ENCODE data around the gene PARD3B.

The PARD3B gene

GRCh38 chr2:204869132-204869823 is 324.0 kb downstream of the PARD3B start:
- FAIRE-seq, result no peak
- TF ChIP-seq TAF1 (IDR thresholded peaks at IDR 0.05; ENCODE audit: borderline replicate concordance, low read depth, low read length) (no peak), POLR2AphosphoS5 (IDR thresholded peaks at IDR 0.05; ENCODE audit: low read depth, low read length) (no peak), POLR2A (IDR thresholded peaks at IDR 0.05; ENCODE audit: low read depth, low read length) (no peak)

GRCh38 chr2:204870053-204870452 is 324.8 kb downstream of the PARD3B start:
- no peak for FAIRE-seq
- no peak for TF ChIP-seq POLR2A (IDR thresholded peaks at IDR 0.05; ENCODE audit: low read depth, low read length)
- TF ChIP-seq POLR2AphosphoS5 (IDR thresholded peaks at IDR 0.05; ENCODE audit: low read depth, low read length), result no peak
- TF ChIP-seq TAF1 (IDR thresholded peaks at IDR 0.05; ENCODE audit: borderline replicate concordance, low read depth, low read length), result no peak
- DNase-seq (ENCODE audit: insufficient read length), result no peak

More at GRCh38 chr2:204869132-204869823, 324.0 kb downstream of the PARD3B start:
- DNase-seq (ENCODE audit: insufficient read length), result no peak

DNA sequence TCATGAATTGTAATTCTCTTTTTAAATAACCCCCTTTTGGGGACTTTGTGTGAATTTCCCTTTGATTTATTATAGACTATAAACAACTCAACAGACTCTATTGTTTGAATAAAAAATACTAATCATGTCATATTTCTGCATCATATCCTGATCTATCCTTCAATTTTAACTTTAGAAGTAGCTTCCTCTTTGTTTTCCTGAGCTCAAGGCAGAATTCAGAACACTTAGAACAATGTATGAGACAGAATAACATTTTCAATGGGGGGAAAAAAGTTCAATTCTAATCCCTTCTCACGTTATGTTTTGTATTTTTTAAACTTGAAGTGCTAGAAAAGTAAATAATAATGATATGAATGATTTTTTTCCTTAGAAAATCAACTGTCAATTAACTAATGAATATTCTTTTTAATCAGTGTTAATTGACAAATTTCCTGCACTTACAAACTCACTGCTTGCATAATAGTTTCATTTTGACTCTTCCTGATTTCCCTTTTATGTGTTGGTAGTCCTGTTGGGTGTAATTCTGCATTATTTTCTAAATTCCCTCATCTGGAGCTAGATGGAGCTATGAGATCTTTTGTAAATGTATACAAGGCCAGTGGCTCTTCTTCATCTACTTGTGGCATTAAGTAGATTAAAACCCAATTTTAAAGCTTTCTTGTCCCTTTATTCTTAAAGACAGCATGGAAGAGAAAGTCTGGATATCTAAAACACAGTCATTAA is 326.1 kb downstream of the PARD3B start:
- DNase-seq (ENCODE audit: insufficient read length) (no peak), FAIRE-seq (no peak)
- TF ChIP-seq POLR2AphosphoS5 (IDR thresholded peaks at IDR 0.05; ENCODE audit: low read depth, low read length) (no peak), TAF1 (IDR thresholded peaks at IDR 0.05; ENCODE audit: borderline replicate concordance, low read depth, low read length) (no peak), POLR2A (IDR thresholded peaks at IDR 0.05; ENCODE audit: low read depth, low read length) (no peak)

GRCh38 chr2:204876311-204876710 is 331.0 kb downstream of the PARD3B start:
- FAIRE-seq (no peak), DNase-seq (ENCODE audit: insufficient read length) (no peak)
- TF ChIP-seq POLR2A (IDR thresholded peaks at IDR 0.05; ENCODE audit: low read depth, low read length), result no peak
- no peak for TF ChIP-seq TAF1 (IDR thresholded peaks at IDR 0.05; ENCODE audit: borderline replicate concordance, low read depth, low read length)
- no peak for TF ChIP-seq POLR2AphosphoS5 (IDR thresholded peaks at IDR 0.05; ENCODE audit: low read depth, low read length)

DNA sequence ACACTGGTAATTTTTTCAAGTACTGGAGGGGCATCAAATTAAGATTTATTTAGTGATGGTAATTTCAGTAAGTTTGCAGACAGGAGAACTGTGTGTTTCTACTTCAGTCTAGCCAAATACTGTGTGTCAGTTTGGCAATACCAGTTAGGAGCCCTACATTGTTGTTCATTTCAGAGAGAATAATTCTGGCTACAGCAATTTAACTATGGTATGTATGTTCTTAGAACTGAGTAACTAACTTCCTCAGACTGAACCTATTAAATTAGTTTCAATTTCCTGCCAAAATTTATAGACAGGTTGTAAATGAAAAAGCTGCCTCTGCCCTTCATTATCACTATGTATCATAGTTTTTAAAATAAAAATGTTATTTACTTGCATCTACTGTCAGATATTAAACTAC is 332.4 kb downstream of the PARD3B start:
- TF ChIP-seq TAF1 (IDR thresholded peaks at IDR 0.05; ENCODE audit: borderline replicate concordance, low read depth, low read length), result no peak
- TF ChIP-seq POLR2A (IDR thresholded peaks at IDR 0.05; ENCODE audit: low read depth, low read length), result no peak
- TF ChIP-seq POLR2AphosphoS5 (IDR thresholded peaks at IDR 0.05; ENCODE audit: low read depth, low read length), result no peak
- DNase-seq (ENCODE audit: insufficient read length), result no peak

GRCh38 chr2:204880928-204881327 is 335.7 kb downstream of the PARD3B start:
- TF ChIP-seq POLR2A (IDR thresholded peaks at IDR 0.05; ENCODE audit: low read depth, low read length) (no peak), POLR2AphosphoS5 (IDR thresholded peaks at IDR 0.05; ENCODE audit: low read depth, low read length) (no peak), TAF1 (IDR thresholded peaks at IDR 0.05; ENCODE audit: borderline replicate concordance, low read depth, low read length) (no peak)
- no peak for FAIRE-seq

More for the DNA sequence above, 332.4 kb downstream of the PARD3B start:
- FAIRE-seq, result no peak

GRCh38 chr2:204881655-204882054 is 336.4 kb downstream of the PARD3B start:
- FAIRE-seq, result no peak
- TF ChIP-seq POLR2AphosphoS5 (IDR thresholded peaks at IDR 0.05; ENCODE audit: low read depth, low read length) (no peak), POLR2A (IDR thresholded peaks at IDR 0.05; ENCODE audit: low read depth, low read length) (no peak), TAF1 (IDR thresholded peaks at IDR 0.05; ENCODE audit: borderline replicate concordance, low read depth, low read length) (no peak)
- no peak for DNase-seq (ENCODE audit: insufficient read length)

More at GRCh38 chr2:204880928-204881327, 335.7 kb downstream of the PARD3B start:
- DNase-seq (ENCODE audit: insufficient read length), result no peak

- no peak for DNase-seq (ENCODE audit: insufficient read length)
- TF ChIP-seq TAF1 (IDR thresholded peaks at IDR 0.05; ENCODE audit: borderline replicate concordance, low read depth, low read length), result no peak
- no peak for TF ChIP-seq POLR2A (IDR thresholded peaks at IDR 0.05; ENCODE audit: low read depth, low read length)
- no peak for TF ChIP-seq POLR2AphosphoS5 (IDR thresholded peaks at IDR 0.05; ENCODE audit: low read depth, low read length)
- FAIRE-seq, result no peak
Observed at GRCh38 chr2:204885747-204886146, 340.5 kb downstream of the PARD3B start.

DNA sequence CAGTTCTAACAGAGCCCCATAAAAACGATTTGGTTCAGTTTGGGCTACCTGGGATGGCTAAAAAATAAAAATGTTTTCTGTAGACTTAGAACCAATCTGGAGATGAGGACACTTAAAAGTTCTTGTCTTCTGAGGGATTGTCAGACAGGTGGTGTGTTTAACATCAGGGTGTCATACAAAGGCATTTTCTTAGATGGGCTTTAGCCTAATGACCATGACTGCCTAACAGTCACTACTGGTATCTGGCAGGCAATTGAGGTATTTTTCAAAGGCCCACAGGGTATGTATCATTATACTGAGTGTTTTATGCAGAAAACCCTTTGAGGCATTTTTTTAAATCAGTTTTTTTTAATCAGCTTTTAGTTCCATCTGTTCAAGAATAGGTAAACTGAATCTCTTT is 341.4 kb downstream of the PARD3B start:
- DNase-seq (ENCODE audit: insufficient read length), result no peak
- FAIRE-seq, result no peak
- TF ChIP-seq POLR2AphosphoS5 (IDR thresholded peaks at IDR 0.05; ENCODE audit: low read depth, low read length), result no peak
- no peak for TF ChIP-seq TAF1 (IDR thresholded peaks at IDR 0.05; ENCODE audit: borderline replicate concordance, low read depth, low read length)

- DNase-seq (ENCODE audit: insufficient read length) (no peak), FAIRE-seq (no peak)
- no peak for TF ChIP-seq TAF1 (IDR thresholded peaks at IDR 0.05; ENCODE audit: borderline replicate concordance, low read depth, low read length)
- TF ChIP-seq POLR2A (IDR thresholded peaks at IDR 0.05; ENCODE audit: low read depth, low read length), result no peak
- no peak for TF ChIP-seq POLR2AphosphoS5 (IDR thresholded peaks at IDR 0.05; ENCODE audit: low read depth, low read length)
Observed at GRCh38 chr2:204888222-204888621, 342.9 kb downstream of the PARD3B start.

DNA sequence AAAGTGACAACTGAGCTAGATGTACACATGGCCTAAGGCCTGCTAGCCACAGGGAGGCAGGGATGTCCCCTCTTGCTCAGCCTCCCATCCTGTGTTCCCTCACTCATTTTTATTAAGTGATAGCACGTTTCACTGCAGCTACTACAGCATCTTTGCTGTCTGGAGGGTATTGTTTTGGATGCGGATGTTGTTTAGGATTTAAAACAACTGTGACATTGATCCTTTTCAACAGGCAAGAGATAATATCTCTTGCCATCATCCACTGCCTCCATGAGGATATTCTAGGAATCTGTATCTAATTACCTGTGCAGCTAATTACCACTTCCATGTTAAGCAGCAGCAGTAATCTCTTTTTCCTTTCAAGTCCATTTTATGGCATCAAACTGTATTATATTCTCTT is 345.4 kb downstream of the PARD3B start:
- FAIRE-seq, result no peak
- TF ChIP-seq POLR2A (IDR thresholded peaks at IDR 0.05; ENCODE audit: low read depth, low read length) (no peak), TAF1 (IDR thresholded peaks at IDR 0.05; ENCODE audit: borderline replicate concordance, low read depth, low read length) (no peak), POLR2AphosphoS5 (IDR thresholded peaks at IDR 0.05; ENCODE audit: low read depth, low read length) (no peak)
- DNase-seq (ENCODE audit: insufficient read length), result no peak

DNA sequence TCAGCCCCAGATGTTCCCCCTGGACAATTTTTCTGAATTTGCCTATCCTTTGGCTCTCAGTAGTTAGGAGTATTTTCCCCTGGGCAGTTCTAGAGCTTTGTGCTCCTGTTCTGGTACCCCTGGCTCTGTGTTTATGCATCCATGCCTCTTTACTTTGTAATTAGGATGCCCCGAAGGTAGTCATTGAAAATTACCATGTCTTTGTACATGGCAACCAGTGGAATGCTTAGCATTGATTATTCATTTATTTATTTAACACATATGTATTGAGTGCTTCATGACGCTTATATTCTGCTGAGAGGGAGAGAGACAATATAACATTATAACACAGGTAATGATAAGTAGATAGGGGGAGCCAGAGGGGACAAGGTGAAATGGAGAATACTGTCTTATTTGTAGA is 346.5 kb downstream of the PARD3B start:
- FAIRE-seq (no peak), DNase-seq (ENCODE audit: insufficient read length) (no peak)
- no peak for TF ChIP-seq POLR2A (IDR thresholded peaks at IDR 0.05; ENCODE audit: low read depth, low read length)
- TF ChIP-seq TAF1 (IDR thresholded peaks at IDR 0.05; ENCODE audit: borderline replicate concordance, low read depth, low read length), result no peak
- TF ChIP-seq POLR2AphosphoS5 (IDR thresholded peaks at IDR 0.05; ENCODE audit: low read depth, low read length), result no peak

All from GM12892 (cell line).